Stimulated activated CD4-positive, alpha-beta T cell treated with anti-CD3 and anti-CD28 coated beads, Interleukin-4, amount 100 ng/mL, for 1 hour (primary cell): ENCODE measurements around the gene C17orf75.

Experiments
- DNase-seq: peaks from one replicate; pipeline ENCODE4 v3.0.0-alpha.2; 2020

The C17orf75 gene

DNA sequence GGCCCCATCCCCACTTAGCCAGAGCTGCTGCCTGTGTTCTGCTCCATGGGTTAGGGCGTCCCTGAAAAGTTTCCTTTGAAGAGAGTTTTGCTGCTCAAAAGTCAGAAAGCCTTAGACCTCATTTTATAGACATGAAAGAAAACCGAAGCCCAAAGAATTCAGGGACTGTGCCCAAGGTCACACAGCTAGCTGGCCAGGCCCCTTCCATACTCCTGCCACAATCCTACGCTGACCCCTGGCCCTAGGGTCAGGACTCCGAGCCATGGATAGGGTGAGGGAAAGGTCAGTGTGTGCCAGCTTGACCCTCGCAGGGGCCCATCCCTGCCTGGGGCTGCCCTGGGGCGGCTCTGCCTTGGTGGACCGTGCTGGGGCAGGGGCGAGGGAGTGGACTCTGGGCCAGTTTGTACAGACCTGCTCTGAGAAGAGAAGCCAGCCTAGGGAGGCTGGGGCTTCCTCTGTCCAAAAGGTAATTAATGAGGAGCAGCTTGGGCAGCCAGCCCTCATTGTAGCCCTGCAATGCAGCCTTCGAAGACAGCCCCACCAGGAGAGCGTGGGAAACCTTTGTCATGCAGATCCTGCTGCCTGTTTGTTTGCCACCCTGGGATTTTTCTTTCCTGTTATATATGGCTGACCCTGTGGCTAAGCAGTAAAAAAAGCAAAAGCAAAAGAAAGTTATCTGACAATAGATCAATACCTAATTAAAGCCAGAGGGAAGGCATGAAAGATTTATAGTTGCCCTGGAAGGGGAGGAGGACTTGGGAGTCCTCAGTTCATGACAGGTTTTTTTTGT is 38.9 kb downstream of the C17orf75 start:
- no peak for DNase-seq

DNA sequence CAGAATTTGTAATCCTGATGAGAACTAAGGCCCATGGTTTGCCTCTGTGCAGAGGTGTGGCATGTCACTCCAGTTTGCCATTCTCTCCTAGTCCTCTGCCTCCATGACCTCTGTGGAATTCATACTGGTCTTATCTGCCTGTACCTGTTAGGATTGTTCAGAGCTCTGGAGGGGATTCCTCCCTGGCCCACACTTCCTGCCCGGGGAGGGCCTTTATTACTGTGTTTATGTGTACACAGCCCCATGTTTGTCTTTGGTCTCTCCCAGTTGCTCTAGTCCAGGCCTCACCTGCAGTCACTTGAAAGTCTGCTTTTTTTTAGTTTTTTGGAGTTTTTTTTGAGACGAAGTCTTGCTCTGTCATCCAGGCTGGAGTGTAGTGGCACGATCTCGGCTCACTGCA is 39.9 kb downstream of the C17orf75 start:
- no peak for DNase-seq

DNA sequence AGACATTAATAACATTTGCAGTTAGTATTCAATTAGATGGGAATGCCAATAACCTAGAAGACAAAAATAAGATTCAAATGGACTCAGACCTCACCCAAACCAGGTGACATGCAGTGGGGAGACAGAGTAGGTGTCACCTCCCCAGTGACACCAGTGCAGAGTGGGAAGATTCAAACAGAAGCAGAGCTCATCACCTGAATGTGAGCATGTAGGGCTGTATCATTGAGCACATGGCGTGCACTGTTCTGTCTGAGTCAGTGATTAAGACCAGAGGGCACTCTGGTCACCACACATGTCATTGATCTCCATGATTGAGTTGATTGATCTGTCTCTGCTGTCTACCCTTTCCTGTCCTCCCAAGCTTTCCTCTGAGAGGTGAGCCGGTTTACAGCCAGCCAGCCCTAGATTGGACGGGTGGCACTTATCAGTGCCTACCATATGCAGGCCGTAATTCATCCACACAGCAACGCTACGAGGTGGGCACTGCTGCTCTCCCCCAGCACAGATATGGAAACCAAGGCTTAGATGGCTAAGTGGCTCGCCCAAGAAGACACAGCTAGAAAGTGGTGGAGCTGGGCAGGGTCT is 42.3 kb downstream of the C17orf75 start:
- DNase-seq, result no peak

DNA sequence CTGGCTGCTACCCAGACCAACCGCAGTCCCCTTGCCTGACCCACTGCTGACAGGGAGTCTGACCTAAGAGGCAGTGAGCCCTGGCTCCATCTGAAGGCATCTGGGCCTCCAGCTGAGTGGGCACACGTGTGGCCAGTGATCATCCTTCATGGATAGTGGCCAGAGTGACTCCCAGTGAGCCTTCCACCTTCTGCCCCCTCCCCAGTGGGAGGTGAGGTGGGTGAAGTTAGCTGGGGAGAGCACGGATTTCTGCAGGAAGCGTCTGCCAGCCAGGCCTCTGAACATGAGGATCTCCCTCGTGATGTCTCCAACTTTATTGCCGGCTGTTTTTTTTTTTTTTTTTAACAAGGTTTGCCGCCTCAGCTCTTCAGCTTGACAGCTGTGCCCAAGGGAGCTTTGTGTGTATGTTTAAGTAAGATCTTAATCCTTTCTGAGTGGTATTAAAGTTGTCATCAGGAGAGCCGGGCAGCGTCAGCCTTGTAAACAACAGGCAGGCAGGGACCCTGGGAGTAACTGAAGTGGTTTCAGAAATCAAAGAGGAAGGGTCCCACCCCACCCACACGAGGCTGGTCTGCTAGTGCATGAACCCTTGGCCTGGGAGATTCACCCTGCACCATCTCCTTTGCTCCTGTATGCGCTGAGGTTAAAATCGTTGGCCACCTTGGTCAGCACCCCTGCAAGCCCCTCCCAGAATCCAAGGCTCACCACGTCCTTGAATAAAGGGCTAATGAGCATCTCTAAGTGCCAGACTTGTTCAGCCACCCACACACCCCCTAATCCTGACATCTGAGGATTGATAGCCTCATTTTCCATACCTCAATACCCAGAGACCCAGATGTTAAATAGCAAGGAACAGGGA is 43.0 kb downstream of the C17orf75 start:
- DNase-seq, result no peak

DNA sequence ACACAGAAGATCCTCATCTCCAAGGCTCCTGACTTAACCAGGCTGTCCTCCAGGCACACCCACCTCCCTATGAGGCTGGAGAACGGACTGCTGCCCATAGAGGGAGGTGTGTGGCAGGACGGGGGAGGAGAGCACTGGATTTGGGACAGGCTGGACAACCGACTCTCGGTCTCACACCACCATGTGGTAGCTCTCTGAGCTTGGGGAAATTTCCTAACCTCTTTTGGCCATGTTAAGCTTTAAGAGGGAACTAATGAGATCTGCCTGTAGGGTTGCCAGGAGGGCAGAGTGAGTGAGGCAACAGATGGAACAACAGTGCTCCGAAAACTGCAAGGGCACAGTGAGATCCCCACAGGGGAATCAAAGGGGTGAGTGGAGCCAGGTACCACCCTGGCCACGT is 43.7 kb downstream of the C17orf75 start:
- DNase-seq, result no peak

DNA sequence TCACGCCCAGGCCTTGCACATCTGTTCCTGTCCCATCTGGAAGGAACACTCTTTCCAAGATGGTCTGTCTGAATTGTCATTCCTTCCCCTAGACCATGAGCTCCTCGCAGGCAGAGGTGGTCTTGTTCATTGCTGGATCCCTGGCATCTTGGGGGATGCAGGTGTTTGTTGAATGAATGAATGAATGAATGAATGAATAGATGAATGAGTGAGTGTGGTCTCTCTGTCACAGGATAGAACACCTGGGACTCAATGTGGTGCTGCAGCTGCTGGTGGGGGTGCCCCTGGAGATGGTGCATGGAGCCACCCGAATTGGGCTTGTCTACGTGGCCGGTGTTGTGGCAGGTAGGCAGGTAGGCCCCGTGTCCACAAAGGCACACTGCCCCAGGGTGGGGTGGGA is 44.1 kb downstream of the C17orf75 start:
- DNase-seq, result no peak

DNA sequence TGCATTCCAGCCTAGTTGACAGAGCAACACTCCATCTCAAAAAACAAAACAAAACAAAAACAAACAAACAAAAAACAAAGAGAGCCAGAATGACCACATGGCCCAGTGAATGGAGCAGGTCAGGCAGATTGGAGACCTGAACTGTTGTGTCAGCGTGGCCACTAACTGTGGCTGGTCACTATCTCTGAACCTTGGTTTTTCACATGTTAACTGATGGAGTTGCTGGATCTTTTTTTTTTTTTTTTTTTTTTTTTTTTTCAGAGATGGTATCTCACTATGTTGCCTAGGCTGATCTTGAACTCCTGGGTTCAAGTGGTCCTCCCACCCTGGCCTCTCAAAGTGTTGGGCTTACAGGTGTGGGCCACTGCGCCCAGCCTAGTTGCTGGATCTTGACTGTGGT is 44.5 kb downstream of the C17orf75 start:
- no peak for DNase-seq

DNA sequence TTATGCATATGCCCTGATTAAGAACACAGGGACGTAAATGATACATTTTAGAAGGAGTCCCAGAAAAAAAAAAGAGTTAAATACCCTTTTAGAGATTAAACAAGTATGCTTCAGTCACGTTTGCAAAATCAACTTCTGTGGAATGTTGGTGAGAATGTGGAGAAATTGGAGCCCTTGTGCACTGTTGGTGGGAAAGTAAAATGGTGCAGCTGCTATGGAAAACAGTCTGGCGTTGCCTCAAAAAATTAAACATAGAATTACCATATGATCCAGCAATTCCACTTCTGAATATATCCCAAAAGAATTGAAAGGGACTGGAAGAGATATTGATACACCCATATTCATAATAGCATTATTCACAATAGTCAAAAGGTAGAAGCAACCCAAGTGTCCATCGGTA is 49.9 kb downstream of the C17orf75 start:
- no peak for DNase-seq

DNA sequence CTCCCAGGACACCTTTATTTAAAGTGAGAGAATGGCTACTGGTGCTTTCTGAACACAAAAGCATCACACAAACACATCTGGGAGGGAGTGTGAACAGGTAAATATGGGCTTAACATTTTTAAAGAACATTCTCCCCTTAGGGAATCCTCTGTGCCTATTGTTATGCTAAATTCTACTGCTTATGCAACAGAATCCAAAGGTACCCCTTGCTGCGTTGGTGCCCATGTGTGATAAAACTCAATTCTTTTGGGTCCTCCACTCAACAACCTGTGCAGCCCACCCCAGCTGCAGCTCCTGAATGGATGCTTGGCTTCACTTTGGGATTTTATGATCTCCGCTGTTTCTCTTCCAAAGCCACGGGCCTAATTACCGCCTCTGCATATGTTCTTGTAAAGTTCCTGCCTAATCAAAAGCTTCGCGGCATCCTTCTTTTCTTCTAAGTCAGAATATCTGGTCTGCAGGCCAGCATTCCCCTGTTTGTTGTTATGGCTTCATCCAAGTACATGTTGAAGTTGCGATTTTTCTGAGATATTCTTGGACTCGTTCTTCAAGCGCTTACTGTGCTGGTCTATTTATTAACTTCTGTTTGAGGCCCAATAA is 52.4 kb downstream of the C17orf75 start:
- no peak for DNase-seq

DNA sequence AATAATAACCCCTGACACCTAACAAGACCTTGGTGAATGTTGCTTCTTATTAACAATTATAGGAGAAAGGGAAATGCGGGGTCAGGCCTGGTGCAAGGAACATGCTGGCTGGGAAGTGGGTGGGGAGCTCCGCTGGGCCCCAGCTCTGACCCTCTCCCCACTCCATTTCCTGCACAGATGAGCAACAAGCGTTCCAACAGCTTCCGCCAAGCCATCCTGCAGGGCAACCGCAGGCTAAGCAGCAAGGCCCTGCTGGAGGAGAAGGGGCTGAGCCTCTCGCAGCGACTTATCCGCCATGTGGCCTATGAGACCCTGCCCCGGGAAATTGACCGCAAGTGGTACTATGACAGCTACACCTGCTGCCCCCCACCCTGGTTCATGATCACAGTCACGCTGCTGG is 53.4 kb downstream of the C17orf75 start:
- no peak for DNase-seq

DNA sequence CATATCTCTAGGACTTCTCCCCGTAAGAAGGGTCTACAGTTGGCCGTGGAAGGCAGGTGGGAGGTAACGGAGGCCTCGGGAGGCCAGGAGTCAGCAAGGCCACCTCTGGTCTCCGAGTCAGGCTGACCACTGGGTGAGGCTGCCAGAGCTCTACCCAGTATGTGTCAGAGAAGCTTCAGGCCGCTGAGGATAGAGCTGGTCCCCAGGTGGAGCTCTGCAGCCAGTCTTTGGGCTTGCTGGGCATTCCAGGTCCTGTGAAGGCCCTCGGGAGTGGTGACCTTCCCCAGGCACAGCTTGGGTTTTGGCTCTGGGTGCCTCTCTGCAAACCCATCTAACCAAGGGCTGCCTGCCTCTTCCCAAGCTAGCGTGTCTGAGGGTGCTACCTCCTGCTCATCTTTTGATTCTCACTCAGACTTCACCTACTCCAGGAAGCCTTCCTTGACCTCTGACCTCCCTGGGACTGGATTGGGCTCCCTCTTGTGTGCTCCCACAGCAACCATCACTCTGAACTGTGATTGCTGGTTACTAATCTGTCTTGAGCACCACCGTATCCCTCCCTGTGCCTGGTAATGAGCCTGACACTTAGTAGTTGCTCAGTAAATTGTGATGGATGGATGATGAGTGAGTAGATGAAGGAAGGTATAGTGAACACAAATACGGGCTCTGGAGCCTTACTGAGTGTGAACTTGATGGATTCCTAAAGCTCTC is 54.0 kb downstream of the C17orf75 start:
- DNase-seq, result no peak

DNA sequence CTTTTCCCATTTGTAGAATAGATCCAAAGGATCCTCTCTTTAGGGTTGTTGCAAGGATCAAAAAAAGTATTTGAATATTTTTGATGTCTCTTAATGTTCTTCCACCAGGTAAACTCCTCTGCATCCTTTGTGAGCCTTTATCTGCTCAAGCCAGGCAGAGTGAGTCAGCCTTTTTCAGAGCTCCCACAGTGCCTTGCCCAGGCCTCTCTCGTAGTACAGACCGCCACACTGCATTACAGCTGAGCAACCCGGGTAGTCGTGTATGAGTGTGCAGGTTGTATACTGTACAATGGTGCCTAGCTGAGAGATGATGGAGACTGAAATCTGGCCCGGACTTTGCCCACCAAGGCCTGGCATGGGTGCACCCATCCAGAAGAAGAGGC is 55.5 kb downstream of the C17orf75 start:
- no peak for DNase-seq

DNA sequence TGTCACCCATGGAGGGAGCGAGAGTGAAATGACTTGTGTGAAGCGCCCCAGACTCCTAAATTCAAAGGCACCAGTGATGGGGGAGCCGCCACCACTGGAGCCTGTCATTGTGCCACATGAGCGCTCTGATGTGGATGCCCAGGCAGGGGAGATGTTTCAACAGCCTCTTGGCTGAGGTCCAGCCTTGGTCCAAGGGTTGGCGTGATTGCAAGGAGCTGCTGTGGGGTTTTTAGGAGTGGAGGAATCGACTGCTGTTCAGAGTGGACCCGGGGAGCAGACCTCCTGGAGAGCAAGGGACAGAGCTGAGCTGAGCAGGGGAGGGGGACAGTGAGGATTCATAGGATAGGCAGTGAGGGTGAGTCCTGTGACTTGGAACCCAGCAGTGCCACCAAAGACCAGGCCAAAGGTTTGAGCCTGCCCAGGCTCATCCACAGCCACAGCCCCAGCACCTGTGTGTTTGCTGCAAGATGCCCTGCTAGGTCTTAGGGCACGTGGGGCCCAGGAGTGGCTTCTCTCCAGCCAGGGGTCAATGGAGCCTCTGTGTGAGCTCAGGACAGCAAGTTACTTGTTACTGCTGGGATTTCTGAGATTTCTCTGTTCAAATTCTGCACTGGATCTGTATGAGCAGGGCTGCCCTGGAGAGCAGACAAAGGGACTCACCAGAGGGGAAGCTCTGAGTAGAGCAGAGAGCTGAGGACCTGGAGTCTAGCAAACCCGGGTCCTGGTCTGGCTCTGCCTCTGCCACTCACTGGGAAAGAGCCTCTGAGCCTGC is 56.0 kb downstream of the C17orf75 start:
- no peak for DNase-seq

DNA sequence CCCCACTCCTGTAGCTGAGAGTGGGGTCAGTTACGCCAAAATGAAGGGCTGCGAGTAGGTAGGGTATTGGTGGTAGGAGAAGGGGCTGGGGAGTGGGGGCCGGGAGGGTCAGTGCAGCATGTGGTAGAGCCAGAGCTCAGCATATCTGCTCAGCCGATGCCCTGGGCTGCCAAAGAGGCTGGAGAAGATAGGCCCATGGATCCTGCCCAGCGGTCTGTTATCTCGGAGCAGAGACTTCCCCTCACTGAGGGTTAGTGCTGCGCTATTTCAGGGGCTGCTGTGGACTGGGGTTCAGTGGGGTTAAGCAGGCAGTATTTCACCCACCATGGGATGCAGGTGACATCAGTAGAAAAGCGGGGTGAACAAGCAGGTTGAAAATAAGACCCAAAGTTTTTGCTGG is 56.7 kb downstream of the C17orf75 start:
- DNase-seq, result no peak

DNA sequence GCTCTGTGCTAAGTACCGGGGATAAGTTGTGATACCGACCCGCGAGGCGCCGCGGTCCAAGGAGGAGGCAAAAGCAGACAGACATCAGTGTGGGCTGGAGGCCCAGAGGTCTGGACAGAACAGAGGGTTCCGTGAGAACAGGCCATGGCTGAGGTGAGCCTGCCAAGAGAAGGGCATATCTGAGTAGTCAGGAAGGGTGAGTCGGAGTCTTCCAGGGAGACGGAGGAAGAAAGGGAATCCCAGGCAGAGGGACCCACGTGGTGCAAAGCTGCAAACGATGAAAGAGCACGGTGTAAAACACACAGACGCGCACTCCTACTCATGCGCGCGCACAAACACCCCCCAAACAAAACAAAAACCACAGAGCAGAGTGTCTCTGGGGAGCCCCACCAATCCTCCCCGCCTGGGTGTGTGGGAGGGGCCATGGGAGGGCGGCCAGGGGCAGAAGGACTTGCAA is 58.2 kb downstream of the C17orf75 start:
- DNase-seq, result no peak

DNA sequence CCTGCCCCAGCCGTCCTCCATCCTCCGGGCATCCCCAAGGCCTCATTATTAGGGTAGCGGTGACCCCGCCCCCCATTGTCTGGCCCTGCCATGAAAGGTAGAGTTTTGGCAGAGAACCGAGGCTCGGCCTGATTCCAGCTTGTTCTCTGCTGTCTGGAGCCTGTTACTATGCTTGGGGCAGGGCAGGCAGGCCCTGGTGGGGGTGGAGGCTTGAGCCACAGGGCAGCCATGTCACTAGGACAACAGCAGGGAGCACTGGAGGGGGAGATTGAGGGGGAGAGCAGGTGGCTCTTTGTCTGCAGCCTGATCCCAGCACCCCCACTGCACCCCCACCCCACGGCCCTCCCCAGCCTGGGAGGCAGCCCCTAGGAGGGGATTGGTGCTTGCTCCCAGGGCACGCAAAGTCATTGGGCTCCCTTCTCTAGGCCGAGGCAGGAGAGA is 60.9 kb downstream of the C17orf75 start:
- no peak for DNase-seq

DNA sequence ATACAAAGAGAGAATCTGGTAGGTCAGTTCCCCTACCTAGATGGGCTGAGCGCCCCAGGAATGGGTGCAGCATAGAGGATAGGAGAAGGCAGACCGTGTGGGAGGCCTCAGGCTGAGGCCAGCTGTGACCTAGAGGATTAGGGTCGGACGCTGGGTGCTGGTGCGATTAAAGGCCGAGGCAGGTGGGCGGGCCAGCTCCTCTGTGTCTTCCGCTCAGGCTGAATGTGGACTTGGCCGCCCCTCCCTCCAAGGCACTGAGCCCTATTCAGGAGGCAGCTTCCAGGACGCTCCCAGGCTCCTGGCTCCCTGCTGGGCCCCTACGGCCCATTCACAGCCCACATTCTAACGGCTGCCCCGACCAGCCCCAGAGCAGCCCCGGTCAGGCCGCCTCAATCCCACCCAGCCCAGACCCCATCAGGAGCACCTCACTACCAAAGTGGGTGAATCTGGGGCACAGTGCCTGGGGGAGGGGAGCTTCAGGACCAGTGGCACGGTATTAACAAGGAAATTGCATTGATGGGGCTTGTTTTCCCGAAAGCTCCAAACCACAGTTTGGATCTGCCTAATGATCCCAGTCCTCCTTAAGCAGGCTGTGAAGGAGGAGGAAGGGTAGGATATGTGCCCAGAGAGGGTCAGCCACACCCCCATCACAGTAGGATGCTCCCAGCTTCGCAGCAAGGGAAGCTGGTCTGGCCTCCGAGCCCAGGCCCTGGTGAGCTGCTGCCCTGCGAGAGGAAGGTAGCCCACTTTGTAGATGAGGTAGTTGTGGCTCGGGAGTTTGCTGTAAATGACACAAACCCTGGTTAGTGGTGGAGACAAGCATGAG is 61.9 kb downstream of the C17orf75 start:
- DNase-seq, result no peak

DNA sequence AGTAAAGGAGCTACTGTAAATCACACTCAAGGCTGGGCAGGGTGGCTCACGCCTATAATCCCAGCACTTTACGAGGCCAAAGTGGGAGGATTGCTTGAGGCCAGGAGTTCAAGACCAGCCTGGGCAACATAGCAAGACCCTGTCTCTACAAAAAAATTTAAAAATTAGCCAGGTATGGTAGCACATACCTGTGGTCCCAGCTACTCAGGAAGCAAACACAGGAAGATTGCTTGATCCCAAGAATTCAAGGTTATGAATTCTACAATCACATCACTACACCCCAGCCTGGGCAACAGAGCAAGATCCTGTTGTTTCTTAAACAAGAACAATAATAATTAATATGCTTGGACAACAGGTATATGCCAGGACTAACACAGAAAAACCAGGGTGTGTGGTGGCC is 63.2 kb downstream of the C17orf75 start:
- no peak for DNase-seq
